ENCODE measurements around the gene IKZF5.

IKZF5 gene

GRCh38 chr10:123014772-123015171, 6.2 kb upstream of the IKZF5 start:
- DNase-seq: no peak

- no peak for DNase-seq
Measured at GRCh38 chr10:123013456-123014419, 5.1 kb upstream of the IKZF5 start.

DNA sequence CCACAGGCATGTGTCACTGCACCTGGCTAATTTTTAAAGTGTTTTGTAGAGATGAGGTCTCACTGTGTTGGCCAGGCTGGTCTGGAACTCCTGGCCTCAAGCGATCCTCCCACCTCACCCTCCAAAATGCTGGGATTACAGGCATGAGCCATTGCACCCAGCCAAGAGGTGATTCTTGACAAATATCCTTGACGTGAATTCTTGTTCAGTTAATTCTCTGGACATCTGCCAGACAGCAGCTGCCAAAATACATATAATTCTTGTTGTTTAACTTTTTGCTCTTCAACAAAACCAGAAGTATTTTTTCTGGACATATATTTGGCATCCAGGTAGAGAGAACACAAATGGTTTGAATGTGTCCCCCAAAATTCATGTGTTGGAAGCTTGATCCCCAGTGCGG, 3.4 kb upstream of the IKZF5 start:
- no peak for DNase-seq

DNA sequence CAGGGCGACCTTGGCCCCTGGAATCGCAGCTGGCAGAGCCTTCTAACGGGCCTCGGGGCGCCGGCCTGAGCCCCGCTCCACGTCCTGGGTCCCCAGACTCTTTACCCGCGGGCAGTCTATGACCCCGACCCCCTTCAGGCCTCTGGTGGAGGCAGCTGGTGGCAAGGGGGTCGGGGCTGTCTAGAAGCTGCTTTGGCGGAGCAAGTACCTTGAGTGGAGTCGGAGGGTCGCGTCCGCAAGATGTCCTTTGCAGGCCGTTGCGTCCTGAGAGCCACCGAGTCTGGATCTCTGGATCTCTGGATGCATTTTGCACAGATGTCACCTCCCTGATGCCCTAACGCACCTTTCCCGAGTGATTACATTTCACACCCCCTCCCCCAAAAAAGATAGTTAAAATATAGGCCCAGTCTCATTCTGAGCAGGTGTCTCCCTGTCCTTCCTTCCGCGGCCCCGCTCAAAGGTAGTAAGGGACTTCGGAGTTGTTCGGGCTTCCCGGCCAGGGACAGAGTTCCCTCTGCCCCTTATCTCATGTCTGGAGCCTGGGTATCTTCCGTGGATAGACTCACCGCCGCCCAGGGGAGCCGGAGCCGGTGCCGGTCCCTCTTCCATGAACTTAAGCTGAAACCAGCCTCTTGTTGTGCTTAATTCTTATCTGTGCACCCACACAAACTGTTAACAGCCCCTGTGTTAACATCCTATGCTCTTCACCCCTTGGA, 668 bp upstream of the IKZF5 start:
- peak; percentile 16 for DNase-seq

DNA sequence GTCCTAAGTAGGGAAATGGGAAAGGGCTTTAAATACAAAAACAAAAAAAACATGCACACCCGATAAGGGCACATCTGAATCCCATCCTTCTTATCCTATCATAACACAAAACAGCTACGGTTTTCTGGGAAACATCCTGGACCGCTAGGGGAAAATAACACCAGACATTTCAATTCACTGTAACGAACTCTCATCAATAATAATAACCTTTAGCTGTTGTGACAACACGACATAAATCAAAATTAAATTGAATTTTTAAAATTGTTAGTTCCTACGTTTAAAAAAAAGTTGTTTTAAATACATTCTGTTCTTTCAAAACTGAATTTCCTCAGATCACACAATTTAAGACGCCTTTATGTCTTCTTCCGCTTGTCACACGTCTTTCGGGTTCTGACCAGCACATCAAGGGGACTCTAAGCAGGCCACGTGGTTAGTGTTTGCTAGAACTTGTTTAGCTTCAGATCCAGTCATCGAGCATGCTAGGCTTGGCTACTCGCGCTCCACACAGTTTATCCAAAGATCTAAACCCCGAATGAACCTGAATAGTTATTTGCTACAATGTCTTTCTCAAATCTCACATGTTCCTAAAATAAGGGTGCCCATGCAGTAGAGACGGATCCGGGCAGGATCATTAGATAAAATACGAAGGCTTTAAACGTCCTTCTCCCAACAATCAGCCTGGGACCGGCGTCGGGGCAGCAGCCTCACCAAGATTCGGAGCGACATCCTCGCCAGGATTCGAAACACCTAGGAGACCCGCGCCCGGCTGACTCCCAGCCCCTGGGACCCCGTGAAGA, 839 bp downstream of the IKZF5 start:
- DNase-seq: peak; percentile 71

GRCh38 chr10:123004298-123004697, 4.3 kb downstream of the IKZF5 start:
- DNase-seq: no peak

GRCh38 chr10:123001370-123001769, 7.2 kb downstream of the IKZF5 start:
- no peak for DNase-seq

DNA sequence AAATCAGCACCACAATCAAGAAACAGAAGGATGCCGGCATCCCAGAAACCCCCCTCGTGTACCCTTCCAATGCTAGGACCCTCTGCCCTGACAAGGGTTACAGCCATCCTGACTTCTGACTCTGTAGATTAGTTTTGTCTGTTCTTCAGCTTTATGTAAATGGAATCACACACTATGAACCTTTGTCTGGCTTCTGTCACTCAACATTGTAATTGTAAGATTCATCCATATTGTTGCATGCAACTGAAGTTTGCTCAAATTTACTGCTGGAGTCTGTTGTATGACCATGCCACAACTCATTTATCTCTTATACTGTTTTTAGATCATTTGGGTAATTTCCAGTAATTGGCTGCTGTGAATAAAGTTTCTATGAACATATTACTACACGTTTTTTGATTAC, 8.4 kb downstream of the IKZF5 start:
- DNase-seq: no peak

DNA sequence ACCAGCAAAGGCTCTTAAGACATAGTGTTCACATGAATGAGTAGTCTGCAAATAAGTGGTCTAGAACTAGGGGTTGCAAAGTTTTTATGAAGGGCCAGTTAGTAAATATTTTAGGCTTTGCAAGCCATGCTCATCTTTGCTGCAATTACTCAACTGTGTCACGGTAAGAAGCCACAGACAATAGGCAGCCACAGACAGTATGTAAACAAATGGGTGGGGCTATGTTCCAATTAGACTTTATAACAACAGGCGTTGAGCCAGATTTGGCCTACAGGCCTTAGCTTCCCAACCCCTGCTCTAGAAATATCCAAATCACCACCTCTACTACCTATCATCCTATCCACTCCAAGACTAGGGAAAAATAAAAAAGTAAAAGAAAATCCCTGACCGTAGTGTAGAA, 9.2 kb downstream of the IKZF5 start:
- no peak for DNase-seq

DNA sequence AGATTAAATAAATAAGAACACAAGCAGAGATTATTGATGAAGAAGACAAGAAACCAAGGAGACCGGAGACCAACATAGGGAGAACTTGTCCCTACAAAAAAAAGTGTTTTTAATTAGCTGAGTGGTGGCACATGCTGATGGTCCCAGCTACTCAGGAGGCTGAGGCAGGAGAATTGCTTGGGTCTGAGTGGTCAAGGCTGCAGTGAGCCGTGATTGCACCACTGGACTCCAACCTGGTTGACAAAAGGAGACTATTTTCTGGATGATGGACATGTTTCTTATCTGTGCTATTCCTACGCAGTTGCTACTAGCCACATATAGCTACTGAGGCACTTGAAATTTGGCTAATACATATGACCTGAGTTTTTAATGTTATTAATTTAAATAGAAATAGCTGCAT, 9.7 kb downstream of the IKZF5 start:
- no peak for DNase-seq

DNA sequence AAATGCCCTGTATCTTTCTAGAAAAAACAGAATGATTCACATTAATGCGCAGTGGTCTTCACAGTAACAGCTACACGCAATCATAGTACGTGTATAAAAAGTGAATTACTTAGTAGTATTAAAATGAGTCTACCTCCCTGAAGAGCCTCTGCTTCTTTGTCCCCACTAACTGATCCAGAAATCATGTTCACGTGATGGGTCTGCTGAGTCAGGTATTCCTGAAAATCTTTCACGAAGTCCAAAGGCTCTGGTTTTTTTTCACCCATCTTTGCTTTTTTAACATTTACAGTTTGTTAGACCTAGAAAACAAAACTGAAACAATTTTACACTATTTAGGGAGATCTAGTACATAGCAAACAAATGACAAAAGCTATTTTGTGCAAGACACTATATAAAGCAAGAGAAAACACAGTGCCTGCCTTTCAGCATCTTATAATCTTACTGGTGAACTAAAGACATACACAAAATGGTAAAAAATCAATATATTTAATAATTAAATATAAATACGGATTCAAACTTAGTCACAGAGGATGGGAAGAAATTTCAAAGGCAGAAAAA, 10.2 kb downstream of the IKZF5 start:
- no peak for DNase-seq

GRCh38 chr10:122997864-122998263, 10.7 kb downstream of the IKZF5 start:
- no peak for DNase-seq

DNA sequence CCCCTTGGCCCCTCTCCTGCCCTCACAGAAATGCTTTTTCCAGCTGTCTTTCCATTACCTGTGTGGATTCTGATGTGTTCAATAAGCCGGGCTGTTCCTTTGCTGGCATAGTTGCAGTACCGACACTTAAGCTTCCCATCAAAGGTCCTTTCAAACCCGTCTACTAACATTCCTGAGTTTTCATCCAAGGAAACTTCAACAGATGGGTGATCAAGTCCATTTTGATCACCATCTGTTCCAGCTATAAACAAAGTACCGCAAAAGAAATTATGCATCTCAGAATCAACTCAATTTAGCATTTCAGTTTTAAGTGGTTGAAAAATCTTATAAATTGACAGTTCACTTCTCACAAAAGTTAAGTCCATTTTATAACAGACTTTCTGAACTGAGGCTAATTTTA, 12.7 kb downstream of the IKZF5 start:
- no peak for DNase-seq

- no peak for DNase-seq
Measured at GRCh38 chr10:122993797-122994336, 14.7 kb downstream of the IKZF5 start.

- DNase-seq: no peak
Measured at GRCh38 chr10:122992031-122992585, 16.5 kb downstream of the IKZF5 start.

DNA sequence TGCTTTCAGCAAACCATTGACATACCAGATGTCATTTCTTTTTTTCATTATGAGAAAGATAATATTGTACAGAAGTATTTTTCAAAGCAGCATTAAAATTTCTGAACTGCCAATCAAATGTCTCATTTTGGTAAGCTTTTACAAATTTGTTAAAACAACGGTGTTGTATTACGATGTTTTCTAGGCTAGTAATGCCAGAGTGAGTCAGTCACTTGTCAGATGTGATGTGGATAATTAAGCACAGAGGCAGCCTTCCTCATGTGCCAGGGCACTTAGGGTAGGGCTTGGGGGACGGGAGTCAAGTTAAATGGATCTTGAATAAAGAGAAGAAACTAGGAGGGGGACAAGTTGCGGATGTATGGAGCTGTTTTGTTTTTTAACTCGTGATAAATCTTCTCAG, 18.3 kb downstream of the IKZF5 start:
- no peak for DNase-seq

- no peak for DNase-seq
Measured at GRCh38 chr10:122988501-122988900, 20.1 kb downstream of the IKZF5 start.

DNA sequence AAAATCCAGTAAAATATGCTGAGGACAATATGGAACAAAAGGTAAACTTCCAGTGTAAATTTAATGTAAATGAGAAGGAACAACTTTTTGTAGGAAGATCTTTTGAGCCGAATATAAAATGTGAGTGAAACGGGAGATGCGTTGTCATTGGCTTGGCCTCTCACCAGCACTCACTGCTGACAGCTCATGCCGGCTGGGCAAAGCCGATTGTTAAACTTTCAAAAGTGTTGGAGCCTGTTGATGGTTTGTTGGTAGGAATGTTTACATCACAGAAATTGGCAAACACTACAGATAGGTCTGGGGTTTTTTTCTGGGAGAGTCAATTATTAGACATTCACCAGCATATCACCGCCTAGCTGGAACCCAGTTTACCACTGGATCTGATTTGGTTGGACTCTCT, 22.3 kb downstream of the IKZF5 start:
- no peak for DNase-seq

DNA sequence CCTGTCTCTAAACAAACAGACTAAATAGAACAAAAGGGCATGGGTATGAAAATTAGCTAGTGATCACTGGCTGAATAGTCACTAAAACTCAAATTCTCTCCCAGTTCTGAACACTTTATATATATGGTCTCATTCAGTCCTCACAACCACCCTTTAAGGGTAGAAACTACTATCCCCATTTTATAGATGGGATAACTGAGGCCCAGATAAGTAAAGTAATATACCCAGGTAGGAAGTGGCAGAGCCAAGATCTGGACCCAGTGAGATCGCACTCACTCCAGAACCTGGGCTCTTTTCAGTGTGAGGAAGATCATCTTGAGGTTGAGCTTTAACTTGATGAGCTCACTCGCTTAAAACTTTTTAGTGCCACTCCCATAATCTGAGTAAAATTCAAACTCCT, 23.9 kb downstream of the IKZF5 start:
- DNase-seq: no peak

DNA sequence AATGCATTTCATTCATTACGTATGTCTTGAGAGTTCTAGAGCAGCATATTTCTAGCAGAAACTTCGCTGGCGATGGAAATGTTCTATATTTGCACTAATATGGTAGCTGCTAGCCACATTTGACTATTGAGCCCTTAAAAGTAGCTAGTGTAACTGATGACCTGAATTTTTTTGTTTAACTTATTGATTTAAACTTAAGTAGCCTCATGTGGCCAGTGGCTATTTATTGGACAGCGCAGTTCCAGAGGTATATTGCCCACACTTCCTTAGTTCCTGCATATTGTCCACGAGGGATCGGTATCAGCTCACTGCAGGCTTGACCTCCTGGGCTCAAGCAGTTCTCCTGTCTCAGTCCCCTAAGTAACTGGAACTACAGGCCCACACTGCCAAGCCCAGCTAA, 24.7 kb downstream of the IKZF5 start:
- DNase-seq: no peak

GRCh38 chr10:122981066-122981464, 27.5 kb downstream of the IKZF5 start:
- peak; percentile 19 for DNase-seq
